HEK293 (cell line): ENCODE results near the gene TES.

ENCODE experiments used
- CTCF ChIA-PET: fragments of 350-600 bp; formaldehyde crosslinking; extraction: SDS; loops from one replicate; lab custom pipeline; 2021; ENCODE audit warnings: antibody characterized with exemption; lab: Yijun Ruan, JAX
- POLR2A ChIA-PET: fragments of 300-600 bp; formaldehyde crosslinking; extraction: SDS; loops from one replicate; lab custom pipeline; 2020; ENCODE audit warnings: antibody characterized with exemption, inconsistent platforms; lab: Yijun Ruan, JAX
- H3K27ac ChIP-seq: fragments of 200-500 bp; sonication (Bioruptor generic); 2 replicates; pipeline ENCODE4 v1.5.1; 2014; ENCODE audit warnings: low read depth, low read length, control low read depth, inconsistent platforms; ENCODE audit errors: extremely low read depth
- H3K36me3 ChIP-seq, 2 experiments: fragments of 200-500 bp in 1 of 2; sonication (Bioruptor generic) in 1 of 2; 1 replicate in 1 of 2; 2 replicates in 1 of 2; pipeline ENCODE4 v1.5.1; 2014 to 2017; ENCODE audit warnings: inconsistent platforms in 2 of 2, low read length in 2 of 2; ENCODE audit not compliant: control insufficient read depth in 2 of 2, insufficient read depth in 1 of 2
- H3K4me1 ChIP-seq: fragments of 200-500 bp; sonication (Bioruptor generic); 2 replicates; pipeline ENCODE4 v1.5.1; 2014; ENCODE audit warnings: mild to moderate bottlenecking, low read length, inconsistent platforms; ENCODE audit not compliant: control insufficient read depth, insufficient read depth
- H3K4me3 ChIP-seq: 2 replicates; pipeline ENCODE4 v1.5.1; 2011; ENCODE audit warnings: low read depth, mild to moderate bottlenecking, control low read depth, low read length, moderate library complexity
- H3K9me3 ChIP-seq: fragments of 200-500 bp; sonication (Bioruptor generic); 2 replicates; pipeline ENCODE4 v1.5.1; 2014; ENCODE audit warnings: low read depth, low read length, inconsistent platforms; ENCODE audit not compliant: control insufficient read depth, insufficient read depth
- KLF10 ChIP-seq: fragments of 450-650 bp; IDR thresholded peaks from 2 replicates; pipeline ENCODE4 v1.5.1; 2018; ENCODE audit warnings: missing biosample characterization, mild to moderate bottlenecking, missing genetic modification characterization
- KLF7 ChIP-seq: fragments of 450-650 bp; formaldehyde crosslinking; IDR thresholded peaks from 2 replicates; pipeline ENCODE4 v1.5.1; 2016; ENCODE audit warnings: missing biosample characterization, missing genetic modification characterization, borderline replicate concordance
- MYNN ChIP-seq: fragments of 450-650 bp; formaldehyde crosslinking; IDR thresholded peaks from 2 replicates; pipeline ENCODE4 v1.5.1; 2016; ENCODE audit warnings: missing biosample characterization, missing genetic modification characterization, borderline replicate concordance
- OVOL3 ChIP-seq: fragments of 450-650 bp; formaldehyde crosslinking; IDR thresholded peaks from 2 replicates; pipeline ENCODE4 v1.5.1; 2016; ENCODE audit warnings: missing biosample characterization, missing genetic modification characterization
- PRDM1 ChIP-seq: fragments of 450-650 bp; formaldehyde crosslinking; IDR thresholded peaks from 2 replicates; pipeline ENCODE4; 2016; ENCODE audit warnings: missing biosample characterization, missing genetic modification characterization
- ZBTB1 ChIP-seq: fragments of 450-650 bp; formaldehyde crosslinking; IDR thresholded peaks from 2 replicates; pipeline ENCODE4 v1.5.1; 2016; ENCODE audit warnings: missing biosample characterization, missing genetic modification characterization
- ZFHX2 ChIP-seq: fragments of 450-650 bp; formaldehyde crosslinking; conservative IDR thresholded peaks from 2 replicates; pipeline ENCODE4 v1.5.1; 2016; ENCODE audit warnings: missing biosample characterization, missing genetic modification characterization
- ZNF121 ChIP-seq: fragments of 450-650 bp; formaldehyde crosslinking; IDR thresholded peaks from 2 replicates; pipeline ENCODE4 v1.5.1; 2016; ENCODE audit warnings: missing biosample characterization, missing genetic modification characterization
- ZNF214 ChIP-seq: fragments of 450-650 bp; formaldehyde crosslinking; IDR thresholded peaks from 2 replicates; pipeline ENCODE4 v1.5.1; 2017; ENCODE audit warnings: missing biosample characterization, mild to moderate bottlenecking, missing genetic modification characterization, borderline replicate concordance
- ZNF555 ChIP-seq: fragments of 450-650 bp; formaldehyde crosslinking; conservative IDR thresholded peaks from 2 replicates; pipeline ENCODE4 v1.5.1; 2017; ENCODE audit warnings: missing biosample characterization, mild to moderate bottlenecking, missing genetic modification characterization, inconsistent platforms
- ZNF571 ChIP-seq: fragments of 450-650 bp; formaldehyde crosslinking; IDR thresholded peaks from 2 replicates; pipeline ENCODE4 v1.5.0; 2017; ENCODE audit warnings: missing biosample characterization, missing genetic modification characterization
- ZNF654 ChIP-seq: fragments of 450-650 bp; formaldehyde crosslinking; IDR thresholded peaks from 2 replicates; pipeline ENCODE4 v1.5.1; 2016; ENCODE audit warnings: low read depth, missing biosample characterization, missing genetic modification characterization
- ZNF660 ChIP-seq: fragments of 450-650 bp; IDR thresholded peaks from 2 replicates; pipeline ENCODE4 v1.5.1; 2018; ENCODE audit warnings: missing biosample characterization, mild to moderate bottlenecking, missing genetic modification characterization
- ZNF677 ChIP-seq: fragments of 450-650 bp; IDR thresholded peaks from 2 replicates; pipeline ENCODE4 v1.5.0; 2018; ENCODE audit warnings: missing biosample characterization, mild to moderate bottlenecking, missing genetic modification characterization, moderate library complexity
- ZNF76 ChIP-seq: fragments of 450-650 bp; formaldehyde crosslinking; IDR thresholded peaks from 2 replicates; pipeline ENCODE4; 2016; ENCODE audit warnings: low read depth, missing biosample characterization, missing genetic modification characterization, borderline replicate concordance
- TF ChIP-seq, protein P1 (sequence below): fragments of 450-650 bp; IDR thresholded peaks from 2 replicates; pipeline ENCODE4 v1.5.1; 2018; ENCODE audit warnings: missing biosample characterization, missing genetic modification characterization
- TF ChIP-seq, protein P2 (sequence below): fragments of 450-650 bp; formaldehyde crosslinking; IDR thresholded peaks from 2 replicates; pipeline ENCODE4 v1.5.1; 2016; ENCODE audit warnings: missing biosample characterization, missing genetic modification characterization
- TF ChIP-seq, protein P3 (sequence below): fragments of 450-650 bp; formaldehyde crosslinking; IDR thresholded peaks from 2 replicates; pipeline ENCODE4 v1.5.1; 2017; ENCODE audit warnings: missing biosample characterization, missing genetic modification characterization
- TF ChIP-seq, protein P4 (sequence below): fragments of 450-650 bp; formaldehyde crosslinking; IDR thresholded peaks from 2 replicates; pipeline ENCODE4 v1.5.1; 2016; ENCODE audit warnings: missing biosample characterization, missing genetic modification characterization, low read depth
- TF ChIP-seq, protein P5 (sequence below): fragments of 450-650 bp; formaldehyde crosslinking; IDR thresholded peaks from 2 replicates; pipeline ENCODE4 v1.5.1; 2016; ENCODE audit warnings: missing biosample characterization, missing genetic modification characterization

Gene TES

DNA sequence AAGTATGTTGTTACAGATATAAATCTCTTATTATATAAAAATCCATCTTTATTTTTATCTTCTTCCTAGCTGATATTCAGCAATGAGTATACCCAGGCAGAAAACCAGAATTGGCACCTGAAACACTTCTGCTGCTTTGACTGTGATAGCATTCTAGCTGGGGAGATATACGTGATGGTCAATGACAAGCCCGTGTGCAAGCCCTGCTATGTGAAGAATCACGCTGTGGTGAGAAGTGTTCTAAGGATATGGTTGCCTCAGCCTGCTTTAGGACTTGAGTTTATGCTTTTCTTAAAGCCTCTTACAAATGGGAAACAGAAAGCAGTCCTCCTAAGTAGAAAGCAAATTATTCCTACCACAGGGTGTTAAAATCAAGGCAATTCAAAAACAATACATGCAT, 41.9 kb downstream of the TES start:
- Histone ChIP-seq H3K9me3 (no peaks in the 10 kb centered on the region), H3K36me3 (peaks cover 38 to 46% of the 10 kb centered on the region in 2 experiments), H3K27ac (no peak overlapping the region), H3K4me3 (no peak overlapping the region), H3K4me1 (no peaks in the 10 kb centered on the region)
- ChIA-PET POLR2A (no interaction called here), CTCF (interaction anchor here (1.1 to 1.6 kb wide), 5 partner anchors 20 to 340 kb away, joined by 3 to 9 read pairs (median 4); no protein-coding TSS in a partner anchor)
- TF ChIP-seq KLF7 (no peak), ZNF677 (no peak), ZNF76 (no peak)

DNA sequence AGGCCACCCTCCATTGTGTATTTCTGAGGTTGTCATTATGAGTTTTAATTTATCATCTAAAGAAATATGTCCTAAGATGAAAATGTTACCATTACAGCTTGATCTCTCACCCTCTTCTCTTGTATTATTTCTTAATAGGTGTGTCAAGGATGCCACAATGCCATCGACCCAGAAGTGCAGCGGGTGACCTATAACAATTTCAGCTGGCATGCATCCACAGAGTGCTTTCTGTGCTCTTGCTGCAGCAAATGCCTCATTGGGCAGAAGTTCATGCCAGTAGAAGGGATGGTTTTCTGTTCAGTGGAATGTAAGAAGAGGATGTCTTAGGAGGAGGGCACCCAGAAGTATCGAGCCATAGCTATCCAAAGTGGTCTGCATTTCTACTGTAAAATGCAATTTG, 46.8 kb downstream of the TES start:
- ChIA-PET CTCF (interaction anchor here (0.6 to 5.3 kb wide), 16 partner anchors 30 to 1922 kb away, joined by 3 to 48 read pairs (median 4); no protein-coding TSS in a partner anchor), POLR2A (no interaction called here)
- H3K27ac ChIP-seq: no peak overlapping the region
- no peak overlapping the region for H3K4me3 ChIP-seq
- H3K36me3 ChIP-seq: peaks cover 24 to 29% of the 10 kb centered on the region in 2 experiments
- TF ChIP-seq OVOL3 (tag by site-specific recombination): no peak
- TF ChIP-seq ZFHX2 (tag by site-specific recombination): no peak
- no peak for TF ChIP-seq ZNF121 (tag by site-specific recombination)
- TF ChIP-seq ZNF555 (tag by site-specific recombination): no peak
- TF ChIP-seq, protein P1, sequence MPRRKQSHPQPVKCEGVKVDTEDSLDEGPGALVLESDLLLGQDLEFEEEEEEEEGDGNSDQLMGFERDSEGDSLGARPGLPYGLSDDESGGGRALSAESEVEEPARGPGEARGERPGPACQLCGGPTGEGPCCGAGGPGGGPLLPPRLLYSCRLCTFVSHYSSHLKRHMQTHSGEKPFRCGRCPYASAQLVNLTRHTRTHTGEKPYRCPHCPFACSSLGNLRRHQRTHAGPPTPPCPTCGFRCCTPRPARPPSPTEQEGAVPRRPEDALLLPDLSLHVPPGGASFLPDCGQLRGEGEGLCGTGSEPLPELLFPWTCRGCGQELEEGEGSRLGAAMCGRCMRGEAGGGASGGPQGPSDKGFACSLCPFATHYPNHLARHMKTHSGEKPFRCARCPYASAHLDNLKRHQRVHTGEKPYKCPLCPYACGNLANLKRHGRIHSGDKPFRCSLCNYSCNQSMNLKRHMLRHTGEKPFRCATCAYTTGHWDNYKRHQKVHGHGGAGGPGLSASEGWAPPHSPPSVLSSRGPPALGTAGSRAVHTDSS (tag by site-specific recombination): no peak
- no peak for TF ChIP-seq ZNF214 (tag by site-specific recombination)
- TF ChIP-seq, protein P2, sequence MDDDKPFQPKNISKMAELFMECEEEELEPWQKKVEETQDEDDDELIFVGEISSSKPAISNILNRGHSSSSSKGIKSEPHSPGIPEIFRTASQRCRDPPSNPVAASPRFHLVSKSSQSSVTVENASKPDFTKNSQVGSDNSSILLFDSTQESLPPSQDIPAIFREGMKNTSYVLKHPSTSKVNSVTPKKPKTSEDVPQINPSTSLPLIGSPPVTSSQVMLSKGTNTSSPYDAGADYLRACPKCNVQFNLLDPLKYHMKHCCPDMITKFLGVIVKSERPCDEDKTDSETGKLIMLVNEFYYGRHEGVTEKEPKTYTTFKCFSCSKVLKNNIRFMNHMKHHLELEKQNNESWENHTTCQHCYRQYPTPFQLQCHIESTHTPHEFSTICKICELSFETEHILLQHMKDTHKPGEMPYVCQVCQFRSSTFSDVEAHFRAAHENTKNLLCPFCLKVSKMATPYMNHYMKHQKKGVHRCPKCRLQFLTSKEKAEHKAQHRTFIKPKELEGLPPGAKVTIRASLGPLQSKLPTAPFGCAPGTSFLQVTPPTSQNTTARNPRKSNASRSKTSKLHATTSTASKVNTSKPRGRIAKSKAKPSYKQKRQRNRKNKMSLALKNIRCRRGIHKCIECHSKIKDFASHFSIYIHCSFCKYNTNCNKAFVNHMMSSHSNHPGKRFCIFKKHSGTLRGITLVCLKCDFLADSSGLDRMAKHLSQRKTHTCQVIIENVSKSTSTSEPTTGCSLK: no peak
- no peak for TF ChIP-seq ZBTB1 (tag by site-specific recombination)
- H3K9me3 ChIP-seq: no peaks in the 10 kb centered on the region
- no peaks in the 10 kb centered on the region for H3K4me1 ChIP-seq

DNA sequence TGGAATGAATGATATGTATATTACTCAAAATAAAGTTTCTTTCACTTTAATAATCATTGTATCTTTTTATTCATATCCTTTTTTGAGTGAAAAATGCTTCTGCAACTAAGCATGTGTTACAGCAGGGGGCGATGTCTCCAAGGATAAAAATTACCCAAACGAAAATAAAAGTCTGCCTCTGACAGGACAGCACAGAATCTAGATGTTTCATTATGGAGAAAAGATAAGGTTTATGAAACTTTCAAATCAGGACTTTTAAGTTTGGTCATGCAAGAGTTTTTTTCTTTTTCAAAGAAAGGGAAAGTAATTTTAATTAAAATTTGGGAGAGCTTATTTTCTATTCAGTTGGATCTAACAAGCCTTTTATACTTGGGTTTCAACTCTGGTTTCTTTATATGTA, 48.4 kb downstream of the TES start:
- Histone ChIP-seq H3K36me3 (peaks cover 13 to 16% of the 10 kb centered on the region in 2 experiments), H3K9me3 (no peaks in the 10 kb centered on the region), H3K4me1 (no peaks in the 10 kb centered on the region), H3K27ac (no peak overlapping the region), H3K4me3 (no peak overlapping the region)
- TF ChIP-seq, protein P3, sequence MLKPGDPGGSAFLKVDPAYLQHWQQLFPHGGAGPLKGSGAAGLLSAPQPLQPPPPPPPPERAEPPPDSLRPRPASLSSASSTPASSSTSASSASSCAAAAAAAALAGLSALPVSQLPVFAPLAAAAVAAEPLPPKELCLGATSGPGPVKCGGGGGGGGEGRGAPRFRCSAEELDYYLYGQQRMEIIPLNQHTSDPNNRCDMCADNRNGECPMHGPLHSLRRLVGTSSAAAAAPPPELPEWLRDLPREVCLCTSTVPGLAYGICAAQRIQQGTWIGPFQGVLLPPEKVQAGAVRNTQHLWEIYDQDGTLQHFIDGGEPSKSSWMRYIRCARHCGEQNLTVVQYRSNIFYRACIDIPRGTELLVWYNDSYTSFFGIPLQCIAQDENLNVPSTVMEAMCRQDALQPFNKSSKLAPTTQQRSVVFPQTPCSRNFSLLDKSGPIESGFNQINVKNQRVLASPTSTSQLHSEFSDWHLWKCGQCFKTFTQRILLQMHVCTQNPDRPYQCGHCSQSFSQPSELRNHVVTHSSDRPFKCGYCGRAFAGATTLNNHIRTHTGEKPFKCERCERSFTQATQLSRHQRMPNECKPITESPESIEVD (tag by site-specific recombination): no peak
- TF ChIP-seq, protein P4, sequence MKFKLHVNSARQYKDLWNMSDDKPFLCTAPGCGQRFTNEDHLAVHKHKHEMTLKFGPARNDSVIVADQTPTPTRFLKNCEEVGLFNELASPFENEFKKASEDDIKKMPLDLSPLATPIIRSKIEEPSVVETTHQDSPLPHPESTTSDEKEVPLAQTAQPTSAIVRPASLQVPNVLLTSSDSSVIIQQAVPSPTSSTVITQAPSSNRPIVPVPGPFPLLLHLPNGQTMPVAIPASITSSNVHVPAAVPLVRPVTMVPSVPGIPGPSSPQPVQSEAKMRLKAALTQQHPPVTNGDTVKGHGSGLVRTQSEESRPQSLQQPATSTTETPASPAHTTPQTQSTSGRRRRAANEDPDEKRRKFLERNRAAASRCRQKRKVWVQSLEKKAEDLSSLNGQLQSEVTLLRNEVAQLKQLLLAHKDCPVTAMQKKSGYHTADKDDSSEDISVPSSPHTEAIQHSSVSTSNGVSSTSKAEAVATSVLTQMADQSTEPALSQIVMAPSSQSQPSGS (tag by site-specific recombination): no peak
- TF ChIP-seq ZNF654 (tag by site-specific recombination) (peak; percentile 70), PRDM1 (peak; percentile 64; the same call in 1 of the 2 replicates), KLF10 (tag by site-specific recombination) (no peak), ZNF571 (no peak), ZNF660 (0 out of 2 replicates have a peak, but pooled peaks have one; percentile 34), MYNN (tag by site-specific recombination) (peak; percentile 84)
- TF ChIP-seq, protein P5, sequence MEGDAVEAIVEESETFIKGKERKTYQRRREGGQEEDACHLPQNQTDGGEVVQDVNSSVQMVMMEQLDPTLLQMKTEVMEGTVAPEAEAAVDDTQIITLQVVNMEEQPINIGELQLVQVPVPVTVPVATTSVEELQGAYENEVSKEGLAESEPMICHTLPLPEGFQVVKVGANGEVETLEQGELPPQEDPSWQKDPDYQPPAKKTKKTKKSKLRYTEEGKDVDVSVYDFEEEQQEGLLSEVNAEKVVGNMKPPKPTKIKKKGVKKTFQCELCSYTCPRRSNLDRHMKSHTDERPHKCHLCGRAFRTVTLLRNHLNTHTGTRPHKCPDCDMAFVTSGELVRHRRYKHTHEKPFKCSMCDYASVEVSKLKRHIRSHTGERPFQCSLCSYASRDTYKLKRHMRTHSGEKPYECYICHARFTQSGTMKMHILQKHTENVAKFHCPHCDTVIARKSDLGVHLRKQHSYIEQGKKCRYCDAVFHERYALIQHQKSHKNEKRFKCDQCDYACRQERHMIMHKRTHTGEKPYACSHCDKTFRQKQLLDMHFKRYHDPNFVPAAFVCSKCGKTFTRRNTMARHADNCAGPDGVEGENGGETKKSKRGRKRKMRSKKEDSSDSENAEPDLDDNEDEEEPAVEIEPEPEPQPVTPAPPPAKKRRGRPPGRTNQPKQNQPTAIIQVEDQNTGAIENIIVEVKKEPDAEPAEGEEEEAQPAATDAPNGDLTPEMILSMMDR: 0 out of 2 replicates have a peak, but pooled peaks have one; percentile 44
- POLR2A ChIA-PET: interaction anchor here (0.8 to 1.4 kb wide), 2 partner anchors 21 to 330 kb away, joined by 3 read pairs; no protein-coding TSS in a partner anchor
- CTCF ChIA-PET: interaction anchor here (0.6 to 5.3 kb wide), 47 partner anchors 9 to 1041 kb away, joined by 3 to 48 read pairs (median 4); no protein-coding TSS in a partner anchor
